ENCODE results near the gene ANG.
"Not testable (repeated sequence)": the region's sequence is repeated elsewhere in the genome, so short reads cannot be mapped to it uniquely, and the experiment has no call there.

ANG gene

DNA sequence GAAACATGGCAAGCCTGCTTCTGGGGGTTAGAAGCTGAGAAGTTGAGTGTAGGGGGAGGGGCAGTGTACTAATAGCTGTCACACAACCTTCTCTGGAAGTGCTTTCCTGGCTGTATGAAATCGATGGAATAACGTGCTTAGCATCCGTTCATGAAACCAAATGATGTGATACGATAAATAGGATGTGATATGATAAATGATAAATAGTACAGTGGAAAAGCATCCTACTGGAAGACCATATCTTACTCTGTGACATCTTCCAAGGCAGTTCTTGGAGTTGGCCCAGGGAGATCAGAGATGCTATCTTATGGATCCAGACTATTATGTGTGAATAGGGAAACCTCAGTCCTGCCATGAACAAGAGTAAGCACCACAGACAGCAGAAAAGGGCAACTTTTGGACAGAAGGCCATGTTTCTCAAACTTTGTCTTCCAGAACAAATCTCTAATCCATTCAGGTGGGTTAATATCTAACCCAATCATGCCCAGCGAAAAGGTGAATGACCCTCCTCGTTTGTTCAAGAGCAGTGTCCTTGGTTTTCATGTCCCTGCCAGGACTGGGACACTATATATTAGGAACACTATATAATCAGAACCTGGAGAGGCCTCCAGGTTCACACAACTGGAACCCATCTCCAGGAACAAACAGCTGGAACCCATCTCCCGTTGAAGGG lies at the start of gene ANG:
Gene ANG, plus strand, starts transcription at position 598 of the 673 bp plus-strand sequence. CDS start 4,801 bp downstream, outside the sequence.
- H3K4me3 ChIP-seq (ENCODE audit: low read length in 2 of 2) = no peak within 1 kb of the TSS

DNA sequence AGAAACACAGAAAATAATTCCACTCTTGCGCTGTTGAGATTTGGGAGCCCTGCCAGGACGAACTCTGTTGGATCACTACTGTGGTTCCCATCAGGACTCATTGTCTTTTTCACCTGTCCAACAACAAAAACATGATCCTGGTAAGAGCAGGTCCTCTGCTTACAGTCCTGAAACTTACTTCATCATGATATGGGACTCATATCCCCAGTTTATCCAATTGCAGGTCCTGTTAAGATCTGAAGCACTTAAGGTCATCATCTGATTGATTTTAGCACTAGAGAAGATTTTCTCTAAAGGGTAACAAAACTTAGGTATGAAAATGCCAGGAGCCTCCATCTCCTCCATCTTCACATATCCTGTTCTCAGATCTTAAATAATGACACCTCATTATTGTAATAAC lies 47.0 kb upstream of the ANG start, which contains the start of gene OR6S1:
Gene OR6S1, minus strand, starts transcription at position 101 of the 400 bp plus-strand sequence. Its CDS starts 0 bp downstream, at position 101.
- H3K27me3 ChIP-seq (ENCODE audit: control insufficient read depth in 1 of 2, insufficient read depth in 2 of 2, low read length in 2 of 2) = peaks cover 6 to 8% of the 10 kb centered on the region in 2 donors
- H3K9me3 ChIP-seq (ENCODE audit: control insufficient read depth in 2 of 2, low read length in 2 of 2) = no peaks in the 10 kb centered on the region
- no peaks in the 10 kb centered on the region for H3K4me1 ChIP-seq (ENCODE audit: control insufficient read depth, insufficient read depth, low read length)
- H3K36me3 ChIP-seq (ENCODE audit: control insufficient read depth in 2 of 2, insufficient read depth in 2 of 2, low read length in 2 of 2) = no peaks in the 10 kb centered on the region
- H3K27ac ChIP-seq (ENCODE audit: low read length) = no peak within 1 kb of the TSS
- H3K4me3 ChIP-seq (ENCODE audit: low read length in 2 of 2) = no peak within 1 kb of the TSS
- no peak within 1 kb of the TSS for H3K9ac ChIP-seq (ENCODE audit: low read length in 2 of 2)

More for the DNA sequence above, at the start of gene ANG:
- H3K36me3 ChIP-seq (ENCODE audit: control insufficient read depth in 2 of 2, insufficient read depth in 2 of 2, low read length in 2 of 2) = no peaks in the 10 kb centered on the region
- peaks cover 18% of the 10 kb centered on the region for H3K4me1 ChIP-seq (ENCODE audit: control insufficient read depth, insufficient read depth, low read length)
- H3K27ac ChIP-seq (ENCODE audit: low read length) = no peak within 1 kb of the TSS
- H3K9ac ChIP-seq (ENCODE audit: low read length in 2 of 2) = no peak within 1 kb of the TSS
- H3K27me3 ChIP-seq (ENCODE audit: control insufficient read depth in 1 of 2, insufficient read depth in 2 of 2, low read length in 2 of 2) = no peaks in the 10 kb centered on the region
- H3K9me3 ChIP-seq (ENCODE audit: control insufficient read depth in 2 of 2, low read length in 2 of 2) = no peaks in the 10 kb centered on the region

DNA sequence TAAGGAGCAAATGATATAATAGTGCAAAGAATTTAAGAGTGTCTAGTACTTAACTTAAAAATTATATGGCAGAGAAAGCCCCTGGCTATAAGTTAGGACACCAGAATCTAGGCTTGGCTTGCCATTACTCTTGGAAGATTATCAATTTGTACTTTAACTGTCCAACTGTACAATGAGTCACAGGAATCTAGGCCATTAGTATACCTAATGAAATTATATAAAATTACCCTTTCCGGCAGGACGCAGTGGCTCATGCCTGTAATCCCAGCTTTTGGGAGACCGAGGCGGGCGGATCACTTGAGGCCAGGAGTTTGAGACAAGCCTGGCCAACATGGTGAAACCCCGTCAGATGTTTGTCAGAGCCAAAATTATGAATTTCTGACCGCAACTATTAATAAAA lies 46.4 kb upstream of the ANG start:
- no peaks in the 10 kb centered on the region for H3K9me3 ChIP-seq (ENCODE audit: control insufficient read depth in 2 of 2, low read length in 2 of 2)
- no peak overlapping the region for H3K9ac ChIP-seq (ENCODE audit: low read length in 2 of 2)
- H3K4me1 ChIP-seq (ENCODE audit: control insufficient read depth, insufficient read depth, low read length) = no peaks in the 10 kb centered on the region
- no peak overlapping the region for H3K27ac ChIP-seq (ENCODE audit: low read length)
- no peak overlapping the region for H3K4me3 ChIP-seq (ENCODE audit: low read length in 2 of 2)
- H3K27me3 ChIP-seq (ENCODE audit: control insufficient read depth in 1 of 2, insufficient read depth in 2 of 2, low read length in 2 of 2) = peaks cover 3 to 8% of the 10 kb centered on the region in 2 donors
- H3K36me3 ChIP-seq (ENCODE audit: control insufficient read depth in 2 of 2, insufficient read depth in 2 of 2, low read length in 2 of 2) = no peaks in the 10 kb centered on the region

DNA sequence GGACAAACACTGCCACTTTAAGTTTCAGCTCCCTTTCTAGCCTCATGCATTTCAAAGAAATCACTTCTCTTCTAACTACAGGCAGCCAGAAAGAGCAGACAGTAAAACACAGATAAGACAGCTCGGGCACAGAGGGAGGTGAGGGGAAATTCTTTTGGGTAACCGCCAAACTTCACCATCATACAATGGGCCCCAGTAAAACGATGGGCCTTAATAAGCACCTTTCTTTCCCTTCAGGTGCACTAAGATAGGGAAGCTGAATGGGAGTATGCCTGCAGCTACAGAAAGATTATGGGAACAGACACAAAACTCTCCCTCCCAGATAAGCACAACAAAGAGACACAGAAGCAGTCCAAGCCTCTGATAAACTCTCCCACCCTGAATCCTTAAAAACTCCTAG lies 45.8 kb upstream of the ANG start:
- not testable (repeated sequence) for H3K4me3 ChIP-seq (ENCODE audit: low read length in 2 of 2); H3K27ac ChIP-seq (ENCODE audit: low read length); H3K9ac ChIP-seq (ENCODE audit: low read length in 2 of 2); H3K4me1 ChIP-seq (ENCODE audit: control insufficient read depth, insufficient read depth, low read length); H3K9me3 ChIP-seq (ENCODE audit: control insufficient read depth in 2 of 2, low read length in 2 of 2); H3K27me3 ChIP-seq (ENCODE audit: control insufficient read depth in 1 of 2, insufficient read depth in 2 of 2, low read length in 2 of 2); H3K36me3 ChIP-seq (ENCODE audit: control insufficient read depth in 2 of 2, insufficient read depth in 2 of 2, low read length in 2 of 2)

DNA sequence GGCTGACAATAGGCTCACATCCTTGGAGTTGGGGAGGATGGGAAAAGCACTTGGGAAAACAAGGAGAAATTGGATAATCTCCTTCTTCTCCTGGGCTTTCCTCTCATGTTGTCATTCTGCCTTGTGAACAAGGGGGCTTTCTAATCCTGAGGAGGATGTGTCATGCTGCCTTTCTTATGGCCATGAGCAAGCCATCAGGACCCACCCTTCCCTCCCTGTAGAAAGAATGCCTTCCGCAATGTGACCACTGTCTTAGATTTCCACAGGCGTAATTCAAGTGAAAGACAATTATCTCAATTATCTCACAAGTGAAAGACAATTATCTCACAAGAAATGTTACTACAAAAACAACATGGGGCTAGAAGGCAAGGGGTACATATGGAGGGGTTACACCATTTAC lies 44.0 kb upstream of the ANG start:
- H3K9me3 ChIP-seq (ENCODE audit: control insufficient read depth in 2 of 2, low read length in 2 of 2) = no peaks in the 10 kb centered on the region
- H3K4me1 ChIP-seq (ENCODE audit: control insufficient read depth, insufficient read depth, low read length) = no peaks in the 10 kb centered on the region
- H3K27me3 ChIP-seq (ENCODE audit: control insufficient read depth in 1 of 2, insufficient read depth in 2 of 2, low read length in 2 of 2) = peaks cover 3 to 8% of the 10 kb centered on the region in 2 donors
- no peak overlapping the region for H3K4me3 ChIP-seq (ENCODE audit: low read length in 2 of 2)
- H3K36me3 ChIP-seq (ENCODE audit: control insufficient read depth in 2 of 2, insufficient read depth in 2 of 2, low read length in 2 of 2) = no peaks in the 10 kb centered on the region
- no peak overlapping the region for H3K9ac ChIP-seq (ENCODE audit: low read length in 2 of 2)
- no peak overlapping the region for H3K27ac ChIP-seq (ENCODE audit: low read length)

DNA sequence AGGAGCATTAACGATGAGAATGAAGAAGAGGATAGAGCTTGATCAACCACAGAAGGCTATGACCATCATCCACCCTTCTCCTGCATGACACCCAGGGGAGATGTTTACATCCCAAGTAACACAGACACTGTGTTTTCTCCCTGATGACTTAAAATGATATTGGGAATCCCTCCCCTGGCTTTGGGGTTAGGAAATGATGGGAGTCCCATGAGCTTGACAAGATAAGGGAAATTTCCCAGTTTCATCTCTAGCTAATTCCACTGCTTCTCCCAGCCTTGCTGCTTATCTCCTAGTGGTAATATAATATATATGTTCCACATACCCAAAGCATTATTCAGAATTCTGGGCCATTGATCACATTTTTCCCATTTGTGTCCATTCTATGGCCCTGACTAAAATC lies 43.1 kb upstream of the ANG start:
- no peaks in the 10 kb centered on the region for H3K9me3 ChIP-seq (ENCODE audit: control insufficient read depth in 2 of 2, low read length in 2 of 2)
- peaks cover 3 to 8% of the 10 kb centered on the region in 2 donors for H3K27me3 ChIP-seq (ENCODE audit: control insufficient read depth in 1 of 2, insufficient read depth in 2 of 2, low read length in 2 of 2)
- H3K4me3 ChIP-seq (ENCODE audit: low read length in 2 of 2) = no peak overlapping the region
- no peaks in the 10 kb centered on the region for H3K4me1 ChIP-seq (ENCODE audit: control insufficient read depth, insufficient read depth, low read length)
- no peak overlapping the region for H3K9ac ChIP-seq (ENCODE audit: low read length in 2 of 2)
- no peak overlapping the region for H3K27ac ChIP-seq (ENCODE audit: low read length)
- H3K36me3 ChIP-seq (ENCODE audit: control insufficient read depth in 2 of 2, insufficient read depth in 2 of 2, low read length in 2 of 2) = no peaks in the 10 kb centered on the region

DNA sequence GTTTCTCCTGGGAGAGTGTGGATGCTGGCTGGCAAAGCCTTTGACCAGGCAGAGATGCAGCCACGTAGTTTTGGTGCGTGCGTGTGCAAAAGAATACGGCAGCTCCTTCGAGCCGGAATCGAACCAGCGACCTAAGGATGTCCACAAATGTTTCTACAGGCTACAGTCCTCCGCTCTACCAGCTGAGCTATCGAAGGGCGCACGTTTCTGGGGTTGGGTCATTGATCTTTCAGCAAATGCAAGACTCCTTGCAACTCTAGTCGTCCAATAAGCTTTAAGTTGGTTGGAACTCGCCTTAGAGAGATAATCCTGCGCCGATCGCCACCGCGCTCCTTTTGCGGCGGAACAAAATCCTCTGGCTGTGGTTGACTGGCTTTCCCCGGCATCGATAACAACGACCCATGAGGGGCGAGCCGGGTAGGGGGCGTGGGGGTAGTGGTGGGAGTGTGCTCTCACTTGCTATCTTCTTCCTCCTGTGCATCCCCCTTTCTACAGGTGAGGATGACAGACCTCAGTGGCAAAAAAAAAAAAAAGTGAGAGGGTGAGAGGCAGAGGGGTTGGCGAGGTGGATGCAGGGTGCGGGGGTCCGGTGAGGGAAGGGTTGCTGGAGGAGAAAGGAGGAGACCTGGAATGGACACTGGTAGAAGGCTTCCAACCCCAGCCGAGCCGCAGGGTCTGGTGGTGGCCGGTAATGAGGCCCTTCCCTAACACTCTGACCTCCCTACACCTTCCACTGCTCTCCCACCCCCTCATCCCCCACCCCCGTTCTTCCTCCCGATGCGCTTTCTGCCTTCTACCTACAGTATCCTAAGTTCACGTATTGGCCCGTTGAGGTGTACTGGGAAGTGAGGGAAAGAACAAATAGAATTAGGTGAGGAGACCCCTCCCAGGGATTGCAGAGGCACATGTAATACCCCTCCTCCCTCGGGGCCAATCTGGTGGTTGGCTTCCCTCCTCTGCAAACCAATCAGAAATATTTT lies 35.3 kb upstream of the ANG start:
- no peaks in the 10 kb centered on the region for H3K9me3 ChIP-seq (ENCODE audit: control insufficient read depth in 2 of 2, low read length in 2 of 2)
- no peaks in the 10 kb centered on the region for H3K36me3 ChIP-seq (ENCODE audit: control insufficient read depth in 2 of 2, insufficient read depth in 2 of 2, low read length in 2 of 2)
- H3K4me3 ChIP-seq (ENCODE audit: low read length in 2 of 2) = no peak overlapping the region
- peaks cover 5% of the 10 kb centered on the region for H3K4me1 ChIP-seq (ENCODE audit: control insufficient read depth, insufficient read depth, low read length)
- H3K27me3 ChIP-seq (ENCODE audit: control insufficient read depth in 1 of 2, insufficient read depth in 2 of 2, low read length in 2 of 2) = peaks cover 45 to 53% of the 10 kb centered on the region in 2 donors
- no peak overlapping the region for H3K27ac ChIP-seq (ENCODE audit: low read length)
- no peak overlapping the region for H3K9ac ChIP-seq (ENCODE audit: low read length in 2 of 2)

DNA sequence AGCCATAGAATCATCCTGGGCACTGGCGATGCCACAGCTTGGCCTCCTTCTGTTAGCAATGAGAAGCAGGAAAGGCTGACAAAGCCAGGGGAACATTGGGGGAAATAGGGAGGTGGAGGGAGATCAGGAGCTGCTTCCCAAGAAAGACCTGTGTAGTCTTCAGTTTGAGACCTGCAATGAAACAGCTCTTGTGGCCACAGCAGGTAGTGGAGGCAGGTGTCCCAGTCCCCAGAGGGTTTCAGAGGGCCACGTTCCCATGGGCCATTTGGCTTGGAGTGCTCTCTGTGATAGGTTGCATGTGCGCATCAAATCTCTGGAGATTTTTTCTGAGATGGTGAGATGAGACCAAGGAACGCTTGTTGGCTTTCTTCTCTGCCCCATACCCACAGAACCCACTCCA lies 32.7 kb upstream of the ANG start:
- peaks cover 5% of the 10 kb centered on the region for H3K4me1 ChIP-seq (ENCODE audit: control insufficient read depth, insufficient read depth, low read length)
- no peak overlapping the region for H3K9ac ChIP-seq (ENCODE audit: low read length in 2 of 2)
- no peak overlapping the region for H3K4me3 ChIP-seq (ENCODE audit: low read length in 2 of 2)
- peaks cover 62 to 65% of the 10 kb centered on the region in 2 donors for H3K27me3 ChIP-seq (ENCODE audit: control insufficient read depth in 1 of 2, insufficient read depth in 2 of 2, low read length in 2 of 2)
- no peaks in the 10 kb centered on the region for H3K9me3 ChIP-seq (ENCODE audit: control insufficient read depth in 2 of 2, low read length in 2 of 2)
- no peak overlapping the region for H3K27ac ChIP-seq (ENCODE audit: low read length)
- H3K36me3 ChIP-seq (ENCODE audit: control insufficient read depth in 2 of 2, insufficient read depth in 2 of 2, low read length in 2 of 2) = no peaks in the 10 kb centered on the region

DNA sequence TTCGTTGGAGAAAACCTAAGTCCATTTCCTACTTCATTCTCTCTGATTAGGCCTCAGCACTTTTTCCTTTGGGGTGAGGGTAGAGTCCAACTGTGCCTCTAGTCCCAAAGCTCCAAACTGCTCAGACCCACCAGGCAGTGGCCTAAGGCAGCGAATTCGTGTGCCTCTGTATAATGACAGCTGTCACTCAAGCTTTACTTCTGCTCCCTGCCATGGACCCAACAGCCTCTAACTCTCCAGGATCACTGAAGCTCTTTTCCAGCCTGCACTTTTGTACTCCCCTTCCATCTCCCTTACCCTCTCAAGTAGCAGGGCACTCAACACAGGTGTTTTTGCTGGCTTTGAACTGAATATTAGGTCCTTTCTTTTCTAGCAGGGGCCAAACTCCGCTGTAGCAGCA lies 32.3 kb upstream of the ANG start:
- H3K27ac ChIP-seq (ENCODE audit: low read length) = no peak overlapping the region
- no peak overlapping the region for H3K9ac ChIP-seq (ENCODE audit: low read length in 2 of 2)
- H3K27me3 ChIP-seq (ENCODE audit: control insufficient read depth in 1 of 2, insufficient read depth in 2 of 2, low read length in 2 of 2) = peaks cover 65 to 67% of the 10 kb centered on the region in 2 donors
- H3K4me3 ChIP-seq (ENCODE audit: low read length in 2 of 2) = no peak overlapping the region
- no peaks in the 10 kb centered on the region for H3K36me3 ChIP-seq (ENCODE audit: control insufficient read depth in 2 of 2, insufficient read depth in 2 of 2, low read length in 2 of 2)
- H3K9me3 ChIP-seq (ENCODE audit: control insufficient read depth in 2 of 2, low read length in 2 of 2) = no peaks in the 10 kb centered on the region
- peaks cover 5% of the 10 kb centered on the region for H3K4me1 ChIP-seq (ENCODE audit: control insufficient read depth, insufficient read depth, low read length)

DNA sequence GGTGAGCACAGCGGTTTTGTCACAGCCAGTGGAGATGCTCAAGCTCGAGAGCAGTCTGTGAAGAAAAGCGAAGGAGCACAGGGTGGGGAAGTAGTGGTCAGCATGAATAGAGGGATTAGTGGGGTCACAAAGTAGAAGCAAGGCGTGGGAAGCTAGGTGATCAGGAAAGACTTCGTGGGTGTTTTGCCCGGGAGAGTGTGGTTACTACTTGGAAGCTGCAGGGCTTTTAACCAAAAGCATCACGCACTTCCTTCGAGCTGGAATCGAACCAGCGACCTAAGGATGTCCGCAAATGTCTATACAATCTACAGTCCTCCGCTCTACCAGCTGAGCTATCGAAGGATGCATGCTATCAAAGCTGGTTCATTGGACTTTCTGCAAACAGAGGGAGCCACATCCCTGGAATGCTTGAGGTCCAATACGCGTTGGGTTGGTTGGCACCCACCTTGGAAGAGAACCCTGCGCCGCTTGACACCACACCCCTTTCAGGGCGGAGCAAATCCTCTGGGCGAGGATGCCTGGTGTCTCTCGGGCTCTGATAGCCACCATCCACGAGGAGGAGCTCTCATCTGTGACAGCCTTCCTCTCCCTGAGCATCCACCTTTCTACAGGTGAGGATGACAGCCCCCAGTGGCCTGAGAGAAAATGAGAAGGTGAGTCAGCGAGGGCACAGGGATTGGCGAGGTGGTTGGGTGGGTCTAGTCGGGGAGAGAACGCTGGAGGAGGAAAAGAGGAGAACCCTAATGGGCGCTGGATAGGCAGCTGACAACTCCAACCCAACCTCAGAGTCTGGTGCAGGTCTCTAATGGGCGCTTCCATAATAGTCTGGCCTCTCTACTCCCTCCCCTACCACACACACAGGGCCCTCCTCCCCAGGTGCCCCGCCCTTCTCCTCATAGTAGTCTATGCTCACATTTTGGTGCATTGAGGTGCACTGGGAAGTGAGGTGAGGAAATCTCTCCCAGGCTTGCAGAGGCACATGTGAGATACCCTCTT lies 31.1 kb upstream of the ANG start:
- Histone ChIP-seq H3K9ac (ENCODE audit: low read length in 2 of 2) (no peak overlapping the region), H3K4me1 (ENCODE audit: control insufficient read depth, insufficient read depth, low read length) (peaks cover 5% of the 10 kb centered on the region), H3K27ac (ENCODE audit: low read length) (no peak overlapping the region), H3K36me3 (ENCODE audit: control insufficient read depth in 2 of 2, insufficient read depth in 2 of 2, low read length in 2 of 2) (no peaks in the 10 kb centered on the region), H3K27me3 (ENCODE audit: control insufficient read depth in 1 of 2, insufficient read depth in 2 of 2, low read length in 2 of 2) (peaks cover 69 to 76% of the 10 kb centered on the region in 2 donors), H3K4me3 (ENCODE audit: low read length in 2 of 2) (no peak overlapping the region), H3K9me3 (ENCODE audit: control insufficient read depth in 2 of 2, low read length in 2 of 2) (no peaks in the 10 kb centered on the region)

All from stomach smooth muscle (tissue), 2 donors.